Smooth muscle cell (in vitro differentiated cells): Measurements from ENCODE around the gene OR5B21. TPM values are rescaled to one million over a fixed set of nuclear protein-coding genes. Genes with fewer than 3 reads are reported as not detected.
A peak's percentile ranks its signal among the peaks of the same experiment; 100 is the strongest.

Experiments
- DNase-seq: peaks from one replicate; lab custom pipeline; 2025; ENCODE audit not compliant: unreplicated experiment; lab: John Stamatoyannopoulos, UW
- H2AFZ ChIP-seq: fragments of 200-600 bp; sonication (generic); 2 replicates; pipeline ENCODE4 v1.6.0; 2016; ENCODE audit warnings: antibody characterized with exemption, low read depth, mild to moderate bottlenecking
- H3F3A ChIP-seq: fragments of 200-600 bp; sonication (generic); 2 replicates; pipeline ENCODE4 v1.6.0; 2017; ENCODE audit warnings: antibody characterized with exemption, low read depth
- H3K27ac ChIP-seq: fragments of 200-600 bp; sonication (generic); 2 replicates; pipeline ENCODE4 v1.5.1; 2016; ENCODE audit warnings: low read depth, mild to moderate bottlenecking
- H3K27me3 ChIP-seq: fragments of 200-600 bp; sonication (generic); 2 replicates; pipeline ENCODE4 v1.6.1; 2016; ENCODE audit warnings: low read depth, mild to moderate bottlenecking
- H3K36me3 ChIP-seq: fragments of 200-600 bp; sonication (generic); 2 replicates; pipeline ENCODE4 v1.5.1; 2016; ENCODE audit warnings: low read depth
- H3K4me1 ChIP-seq: fragments of 200-600 bp; sonication (generic); 2 replicates; pipeline ENCODE4 v1.5.1; 2016; ENCODE audit warnings: low read depth
- H3K4me2 ChIP-seq: fragments of 200-600 bp; sonication (generic); 2 replicates; pipeline ENCODE4 v1.6.0; 2016; ENCODE audit warnings: mild to moderate bottlenecking
- H3K4me3 ChIP-seq: fragments of 200-600 bp; sonication (generic); 2 replicates; pipeline ENCODE4 v1.5.1; 2016; ENCODE audit warnings: mild to moderate bottlenecking
- H3K79me2 ChIP-seq: fragments of 200-600 bp; sonication (generic); 2 replicates; pipeline ENCODE4 v1.6.0; 2016; ENCODE audit warnings: low read depth, mild to moderate bottlenecking
- H3K9ac ChIP-seq: fragments of 200-600 bp; sonication (generic); 2 replicates; pipeline ENCODE4 v1.6.0; 2016; ENCODE audit warnings: low read depth
- H3K9me3 ChIP-seq: fragments of 200-600 bp; sonication (generic); replicated peaks from 2 replicates; pipeline ENCODE4 v1.5.1; 2016; ENCODE audit warnings: low read depth
- H4K20me1 ChIP-seq: fragments of 200-600 bp; sonication (generic); 2 replicates; pipeline ENCODE4 v1.6.0; 2016; ENCODE audit warnings: low read depth
- CTCF ChIP-seq: fragments of 200-600 bp; sonication (generic); IDR thresholded peaks from 2 replicates; pipeline ENCODE4 v1.5.1; 2017; ENCODE audit warnings: borderline replicate concordance, mild to moderate bottlenecking, antibody characterized with exemption; ENCODE audit not compliant: insufficient read depth, poor library complexity, severe bottlenecking
- WGBS: methylation state at CpG from one replicate; pipeline ENCODE4 v1.1.7; 2016; ENCODE audit warnings: low lambda C conversion rate; 5-methylcytosine and 5-hydroxymethylcytosine counted together
- polyA plus RNA-seq: library from polyadenylated mRNA; unstranded; fragments of >200 nt; fragmentation: Nextera tagmentation; extraction: Ambion mirVana; gene quantifications from 2 replicates; pipeline ENCODE4 v1.2.1, GENCODE V29; 2016
- total RNA-seq: library from RNA; depleted of rRNA; stranded (reverse); fragments of >200 nt; gene quantifications from 2 replicates; pipeline ENCODE4 v1.2.3, GENCODE V29; 2014

OR5B21 gene
- total and polyA plus RNA-seq, 2 experiments from 2014 or later, result not detected

GRCh38 chr11:58530236-58530635 is 22.3 kb upstream of the OR5B21 start:
- Histone ChIP-seq H3K9me3 (no peaks in the 10 kb centered on the region), H3K36me3 (no peaks in the 10 kb centered on the region), H3K79me2 (no peaks in the 10 kb centered on the region), H3K9ac (no peak overlapping the region), H3K27ac (no peak overlapping the region), H3K4me1 (no peaks in the 10 kb centered on the region), H3K4me2 (no peak overlapping the region), H3F3A (no peaks in the 10 kb centered on the region), H2AFZ (no peak overlapping the region), H4K20me1 (no peaks in the 10 kb centered on the region), H3K4me3 (no peak overlapping the region), H3K27me3 (no peaks in the 10 kb centered on the region)
- no peak for TF ChIP-seq CTCF
- DNase-seq, result no peak
- WGBS, result 92% methylated on average over 3 of the region's 3 CpGs

DNA sequence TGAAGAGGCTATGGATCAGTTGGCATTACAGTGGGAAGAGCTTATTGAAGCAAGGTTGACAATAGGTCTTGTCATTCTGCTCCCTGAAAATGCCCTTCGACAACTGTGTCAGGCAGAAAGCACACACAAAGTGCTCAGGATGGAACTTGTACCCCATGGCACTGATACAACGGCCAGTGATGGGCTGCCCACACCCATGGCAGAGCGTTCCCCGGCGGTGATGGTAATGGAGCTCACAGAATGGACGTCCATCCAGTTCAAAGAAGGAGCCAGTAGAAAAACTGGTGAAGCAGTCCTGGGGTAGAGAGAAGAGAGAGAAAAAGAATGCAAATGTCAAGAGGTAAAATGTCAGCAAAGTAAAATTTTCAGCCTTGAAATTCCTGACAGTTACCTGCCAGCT is 19.5 kb upstream of the OR5B21 start:
- H3K27me3 ChIP-seq, result no peaks in the 10 kb centered on the region
- no peaks in the 10 kb centered on the region for H3F3A ChIP-seq
- 95% methylated on average over 6 of the region's 6 CpGs for WGBS
- DNase-seq, result no peak
- H3K4me1 ChIP-seq, result peaks cover 3% of the 10 kb centered on the region
- H3K9me3 ChIP-seq, result no peaks in the 10 kb centered on the region
- no peak overlapping the region for H2AFZ ChIP-seq
- H3K9ac ChIP-seq, result no peak overlapping the region
- no peak overlapping the region for H3K4me2 ChIP-seq
- H3K27ac ChIP-seq, result no peak overlapping the region
- H3K79me2 ChIP-seq, result no peaks in the 10 kb centered on the region
- no peaks in the 10 kb centered on the region for H3K36me3 ChIP-seq
- TF ChIP-seq CTCF, result no peak
- H3K4me3 ChIP-seq, result no peak overlapping the region
- no peaks in the 10 kb centered on the region for H4K20me1 ChIP-seq

DNA sequence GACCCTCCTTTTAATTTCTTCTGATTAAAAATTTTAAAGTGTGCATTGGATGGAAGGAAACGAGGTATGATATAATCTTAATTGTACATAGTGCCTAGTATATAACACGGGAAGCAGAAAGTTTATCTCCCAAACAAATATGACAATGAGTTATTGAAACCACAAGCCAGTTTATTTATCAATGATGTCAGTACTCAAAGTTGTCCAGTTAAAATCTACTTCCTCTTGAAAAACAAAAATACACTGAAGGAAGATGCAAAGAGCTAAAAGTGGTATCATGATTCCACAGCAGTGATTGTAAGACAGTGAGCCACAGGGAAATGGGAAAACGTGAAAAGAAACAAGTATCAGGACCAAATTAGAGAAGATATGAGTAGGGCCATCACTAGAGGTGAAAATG is 18.8 kb upstream of the OR5B21 start:
- Histone ChIP-seq H4K20me1 (no peaks in the 10 kb centered on the region), H2AFZ (no peak overlapping the region), H3K4me3 (no peak overlapping the region), H3K27ac (no peak overlapping the region), H3K9me3 (no peaks in the 10 kb centered on the region), H3K4me2 (no peak overlapping the region), H3K79me2 (no peaks in the 10 kb centered on the region), H3K4me1 (peaks cover 3% of the 10 kb centered on the region), H3K9ac (no peak overlapping the region), H3K27me3 (no peaks in the 10 kb centered on the region), H3K36me3 (no peaks in the 10 kb centered on the region), H3F3A (no peaks in the 10 kb centered on the region)
- no peak for DNase-seq
- no peak for TF ChIP-seq CTCF
- 98% methylated on average over 3 of the region's 3 CpGs for WGBS

GRCh38 chr11:58525037-58525614 is 17.2 kb upstream of the OR5B21 start:
- DNase-seq, result no peak
- Histone ChIP-seq H3K27ac (no peak overlapping the region), H3K79me2 (no peaks in the 10 kb centered on the region), H3K4me1 (peaks cover 3% of the 10 kb centered on the region), H3K4me2 (peak overlapping the region; percentile 81), H4K20me1 (no peaks in the 10 kb centered on the region), H2AFZ (peak overlapping the region; percentile 81), H3K4me3 (no peak overlapping the region), H3F3A (no peaks in the 10 kb centered on the region), H3K36me3 (no peaks in the 10 kb centered on the region), H3K27me3 (no peaks in the 10 kb centered on the region), H3K9me3 (no peaks in the 10 kb centered on the region), H3K9ac (no peak overlapping the region)
- 69% methylated on average over 6 of the region's 6 CpGs for WGBS
- TF ChIP-seq CTCF, result no peak
